ENCODE measurements around the gene PLD1. TPM values are rescaled to one million over a fixed set of nuclear protein-coding genes. Genes with fewer than 3 reads are reported as not detected.

Gene PLD1
- total and polyA plus RNA-seq, 10 of the 15 experiments (the other 5 are each of a cell fraction or from before 2014, with no cell fraction given), result 2.9 to 108 (median 3.6) TPM

- ChIA-PET SMC1A (ENCODE audit: uncharacterized antibody, unreplicated experiment) (interaction anchor here (0.8 to 2.7 kb wide), 5 partner anchors 11 to 60 kb away, joined by 4 to 20 read pairs (median 4); no protein-coding TSS in a partner anchor), RAD21 (ENCODE audit: unreplicated experiment) (interaction anchor here (0.6 to 2.1 kb wide), 5 partner anchors 10 to 82 kb away, joined by 3 to 15 read pairs (median 3); no protein-coding TSS in a partner anchor), CTCF (interaction anchor here (1.2 to 12.1 kb wide), 3 partner anchors 17 to 77 kb away, joined by 3 to 210 read pairs (median 6); no protein-coding TSS in a partner anchor), POLR2A (interaction anchor here (0.9 to 1.1 kb wide), 2 partner anchors 18 to 61 kb away, joined by 3 read pairs; no protein-coding TSS in a partner anchor)
- H3K4me1 ChIP-seq (ENCODE audit: control insufficient read depth, insufficient read depth, low read length), result no peaks in the 10 kb centered on the region; the same call in 1 of the 2 replicates
- peaks cover 0 to 3% of the 10 kb centered on the region in 2 experiments; a peak in 1 of 4 replicates for H3K27me3 ChIP-seq (replicated peaks in 1 of 2; ENCODE audit: control insufficient read depth in 2 of 2, insufficient read depth in 2 of 2, low read length in 1 of 2)
- in situ Hi-C loops (cut with MboI), result no loop called here
- no peaks in the 10 kb centered on the region for H3K79me2 ChIP-seq (ENCODE audit: control insufficient read depth, insufficient read depth, low read length)
- no peaks in the 10 kb centered on the region; a peak in 1 of 4 replicates for H3K36me3 ChIP-seq (ENCODE audit: control insufficient read depth in 2 of 2, insufficient read depth in 2 of 2, low read length in 1 of 2)
- H3K4me3 ChIP-seq, result no peak overlapping the region
- FAIRE-seq (no peak), ATAC-seq (peak; percentile 45), DNase-seq (ENCODE audit: low read depth, low spot score) (no peak)
- H3K9me3 ChIP-seq (replicated peaks; ENCODE audit: control insufficient read depth, insufficient read depth, low read length), result no peaks in the 10 kb centered on the region; the same call in 2 of the 3 replicates
- intact Hi-C loops (cut with micrococcal nuclease; ENCODE audit: unreplicated experiment), result no loop called here
- H4K20me1 ChIP-seq (ENCODE audit: control insufficient read depth, insufficient read depth), result no peaks in the 10 kb centered on the region
- H3K9ac ChIP-seq (ENCODE audit: control insufficient read depth, insufficient read depth, low read length), result no peak overlapping the region
- H3K27ac ChIP-seq (ENCODE audit: control insufficient read depth, insufficient read depth), result no peak overlapping the region; the same call in 1 of the 2 replicates
- TF ChIP-seq STAT1 (conservative IDR thresholded peaks at IDR 0.05), result no peak
- TF ChIP-seq SRF (IDR thresholded peaks at IDR 0.05; ENCODE audit: low read depth in 2 of 2, low read length in 2 of 2), result no peak
- no peak for TF ChIP-seq BCL3 (IDR thresholded peaks at IDR 0.05; ENCODE audit: borderline replicate concordance, insufficient read depth, low read depth, low read length, poor library complexity, severe bottlenecking)
- no peak for TF ChIP-seq ZNF622 (IDR thresholded peaks at IDR 0.05)
- TF ChIP-seq, protein P1, sequence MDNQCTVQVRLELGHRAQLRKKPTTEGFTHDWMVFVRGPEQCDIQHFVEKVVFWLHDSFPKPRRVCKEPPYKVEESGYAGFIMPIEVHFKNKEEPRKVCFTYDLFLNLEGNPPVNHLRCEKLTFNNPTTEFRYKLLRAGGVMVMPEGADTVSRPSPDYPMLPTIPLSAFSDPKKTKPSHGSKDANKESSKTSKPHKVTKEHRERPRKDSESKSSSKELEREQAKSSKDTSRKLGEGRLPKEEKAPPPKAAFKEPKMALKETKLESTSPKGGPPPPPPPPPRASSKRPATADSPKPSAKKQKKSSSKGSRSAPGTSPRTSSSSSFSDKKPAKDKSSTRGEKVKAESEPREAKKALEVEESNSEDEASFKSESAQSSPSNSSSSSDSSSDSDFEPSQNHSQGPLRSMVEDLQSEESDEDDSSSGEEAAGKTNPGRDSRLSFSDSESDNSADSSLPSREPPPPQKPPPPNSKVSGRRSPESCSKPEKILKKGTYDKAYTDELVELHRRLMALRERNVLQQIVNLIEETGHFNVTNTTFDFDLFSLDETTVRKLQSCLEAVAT (IDR thresholded peaks at IDR 0.05), result no peak
- TF ChIP-seq PML (IDR thresholded peaks at IDR 0.05; ENCODE audit: low read length), result no peak
- TF ChIP-seq IKZF1 (conservative IDR thresholded peaks at IDR 0.05), result 0 out of 2 replicates have a peak, but pooled peaks have one; percentile 40
- no TSS peak for BruUV-seq (replicated peaks)
- H3K4me2 ChIP-seq (ENCODE audit: control insufficient read depth, insufficient read depth), result no peak overlapping the region
- H2AFZ ChIP-seq (ENCODE audit: control insufficient read depth, low read depth, low read length), result no peak overlapping the region
- WGBS (ENCODE audit: insufficient coverage, insufficient replicate concordance, low lambda C conversion rate, missing lambda C conversion rate), result 39% methylated on average over 2 of the region's 2 CpGs
These were observed 58.0 kb downstream of the PLD1 start for GRCh38 chr3:171752329-171752728.

All from GM12878 (cell line).